CD14-positive monocyte (primary cell): ENCODE measurements around the gene PDLIM7. TPM values are rescaled to one million over a fixed set of nuclear protein-coding genes. Genes with fewer than 3 reads are reported as not detected.
A peak's percentile ranks its signal among the peaks of the same experiment; 100 is the strongest.

Experiments used
- DNase-seq, 3 donors: peaks; one replicate each; pipeline ENCODE4 v3.0.0-alpha.2; 2011 to 2022
- H2AFZ ChIP-seq: 2 replicates; pipeline ENCODE4 v1.6.0; 2012; ENCODE audit warnings: mild to moderate bottlenecking, low read depth, low read length, inconsistent platforms; ENCODE audit not compliant: insufficient read depth, poor library complexity, severe bottlenecking
- H3K27ac ChIP-seq, 2 donors: 1 replicate in 1 of 2; 2 replicates in 1 of 2; pipeline ENCODE4 v1.5.1; 2012 to 2013; ENCODE audit warnings: low read length in 2 of 2, control low read depth in 1 of 2, inconsistent platforms in 1 of 2, low read depth in 1 of 2, mild to moderate bottlenecking in 1 of 2
- H3K27me3 ChIP-seq, 2 donors: one replicate each; pipeline versions ENCODE4 v1.6.0 to v1.6.1; 2011 to 2013; ENCODE audit warnings: low read length in 2 of 2; ENCODE audit not compliant: control insufficient read depth in 2 of 2, insufficient read depth in 2 of 2
- H3K36me3 ChIP-seq, 2 donors: replicated peaks in 1 of 2; 1 replicate in 1 of 2; 2 replicates in 1 of 2; pipeline versions ENCODE4 v1.5.1 to v1.6.1; 2012 to 2013; ENCODE audit warnings: low read length in 2 of 2, control low read depth in 1 of 2, inconsistent platforms in 1 of 2, mild to moderate bottlenecking in 1 of 2; ENCODE audit not compliant: insufficient read depth in 2 of 2, control insufficient read depth in 1 of 2
- H3K4me1 ChIP-seq, 2 donors: 1 replicate in 1 of 2; 2 replicates in 1 of 2; pipeline versions ENCODE4 v1.5.1 to v1.6.1; 2012 to 2013; ENCODE audit warnings: low read length in 2 of 2, control low read depth in 1 of 2, inconsistent platforms in 1 of 2, mild to moderate bottlenecking in 1 of 2, moderate library complexity in 1 of 2; ENCODE audit not compliant: insufficient read depth in 2 of 2, control insufficient read depth in 1 of 2
- H3K4me2 ChIP-seq: replicated peaks from 2 replicates; pipeline ENCODE3; 2012; ENCODE audit warnings: low read length, moderate library complexity, mild to moderate bottlenecking; ENCODE audit not compliant: poor library complexity, severe bottlenecking; ENCODE audit errors: extremely low read depth
- H3K4me3 ChIP-seq, 3 experiments: fragments of 200-600 bp in 1 of 3; sonication (generic) in 1 of 3; replicated peaks in 1 of 3; 1 replicate in 2 of 3; 2 replicates in 1 of 3; pipeline ENCODE4 v1.5.1; 2011 to 2013; ENCODE audit warnings: low read length in 3 of 3, mild to moderate bottlenecking in 3 of 3, control low read depth in 2 of 3, low read depth in 2 of 3, inconsistent platforms in 1 of 3, moderate library complexity in 1 of 3
- H3K79me2 ChIP-seq: 2 replicates; pipeline ENCODE4 v1.6.0; 2012; ENCODE audit warnings: mild to moderate bottlenecking, control low read depth, inconsistent platforms, low read length, moderate library complexity; ENCODE audit not compliant: insufficient read depth
- H3K9ac ChIP-seq: 2 replicates; pipeline ENCODE4 v1.6.0; 2017; ENCODE audit warnings: low read length, mild to moderate bottlenecking; ENCODE audit not compliant: insufficient read depth, poor library complexity, severe bottlenecking
- H3K9me3 ChIP-seq, 2 donors: replicated peaks in 1 of 2; 1 replicate in 1 of 2; 2 replicates in 1 of 2; pipeline versions ENCODE4 v1.5.1 to v1.6.1; 2012 to 2013; ENCODE audit warnings: low read length in 2 of 2, control low read depth in 1 of 2; ENCODE audit not compliant: control insufficient read depth in 1 of 2, insufficient read depth in 1 of 2
- H4K20me1 ChIP-seq: 2 replicates; pipeline ENCODE4 v1.6.0; 2012; ENCODE audit warnings: mild to moderate bottlenecking, low read length, control low read depth, moderate library complexity; ENCODE audit not compliant: insufficient read depth
- H3K27ac Mint-ChIP-seq, 7 donors: one replicate each; pipeline ENCODE4 v1.8.0; 2020; ENCODE audit warnings: mild to moderate bottlenecking in 7 of 7, mixed read lengths in 7 of 7, moderate library complexity in 6 of 7, inconsistent platforms in 2 of 7
- H3K27me3 Mint-ChIP-seq, 3 donors: one replicate each; pipeline ENCODE4 v1.8.0; 2021 to 2022; ENCODE audit warnings: low read depth in 3 of 3, mild to moderate bottlenecking in 3 of 3, mixed read lengths in 3 of 3, moderate library complexity in 3 of 3, inconsistent platforms in 1 of 3
- H3K36me3 Mint-ChIP-seq, 2 donors: one replicate each; pipeline ENCODE4 v1.8.0; 2020; ENCODE audit warnings: mixed read lengths in 2 of 2, inconsistent platforms in 1 of 2, mild to moderate bottlenecking in 1 of 2
- H3K4me1 Mint-ChIP-seq: one replicate; pipeline ENCODE4 v1.8.0; 2020; ENCODE audit warnings: mild to moderate bottlenecking, mixed read lengths
- H3K4me3 Mint-ChIP-seq, 2 donors: one replicate each; pipeline ENCODE4 v1.8.0; 2020; ENCODE audit warnings: mild to moderate bottlenecking in 2 of 2, mixed read lengths in 2 of 2, moderate library complexity in 1 of 2
- H3K9me3 Mint-ChIP-seq, 7 donors: one replicate each; pipeline ENCODE4 v1.8.0; 2020 to 2022; ENCODE audit warnings: mixed read lengths in 7 of 7, mild to moderate bottlenecking in 6 of 7, moderate library complexity in 6 of 7, inconsistent platforms in 2 of 7
- CTCF ChIP-seq: fragments of 200-600 bp; IDR thresholded peaks from one replicate; pipeline ENCODE4 v1.8.0; 2022; ENCODE audit warnings: antibody characterized with exemption, mild to moderate bottlenecking
- WGBS: methylation state at CpG from one replicate; pipeline ENCODE4 v1.1.5; 2013; ENCODE audit warnings: missing lambda C conversion rate; ENCODE audit not compliant: insufficient coverage; 5-methylcytosine and 5-hydroxymethylcytosine counted together
- intact Hi-C, 2 donors: fragments of 100-400 bp; cut with micrococcal nuclease; formaldehyde crosslinking; loops; one replicate each; pipeline versions ENCODE4 v1.15.0 to v1.15.1; 2023
- polyA plus RNA-seq, 3 donors: library from polyadenylated mRNA; depleted of rRNA in 1 of 3; unstranded in 2 of 3; stranded (reverse) in 1 of 3; fragments of 300-500 nt in 2 of 3; fragments of >200 nt in 1 of 3; fragmentation: Illumina TruSeq in 2 of 3; gene quantifications; 1 replicate in 2 of 3; 2 replicates in 1 of 3; pipeline ENCODE4 v1.2.3, GENCODE V29; 2012 to 2021

PDLIM7 gene
- polyA plus RNA-seq, 3 donors = 21.6 to 126 (median 27.2) TPM

GRCh38 chr5:177439518-177440053 is 57.8 kb downstream of the PDLIM7 start:
- intact Hi-C loops = no loop called here
- Histone ChIP-seq H3K79me2 (peaks cover 16% of the 10 kb centered on the region), H3K4me2 (no peak overlapping the region), H3K27me3 (no peaks in the 10 kb centered on the region), H3K9me3 (no peaks in the 10 kb centered on the region), H3K27ac (no peak overlapping the region), H3K36me3 (peaks cover 82 to 92% of the 10 kb centered on the region in 2 donors), H3K9ac (no peak overlapping the region), H3K4me3 (no peak overlapping the region), H4K20me1 (peaks cover 100% of the 10 kb centered on the region), H3K4me1 (peaks cover 9 to 14% of the 10 kb centered on the region in 2 donors), H2AFZ (no peak overlapping the region)
- peaks cover 78 to 86% of the 10 kb centered on the region in 2 donors for H3K36me3 Mint-ChIP-seq
- no peak for TF ChIP-seq CTCF
- DNase-seq = no peak
- H3K9me3 Mint-ChIP-seq = peaks cover 0 to 3% (median 0%) of the 10 kb centered on the region in 7 donors
- 100% methylated on average over 3 of the region's 4 CpGs for WGBS
- H3K4me1 Mint-ChIP-seq = peaks cover 16% of the 10 kb centered on the region
- no peak overlapping the region for H3K27ac Mint-ChIP-seq
- peaks cover 0 to 5% (median 4%) of the 10 kb centered on the region in 3 donors for H3K27me3 Mint-ChIP-seq
- no peak overlapping the region for H3K4me3 Mint-ChIP-seq

- H3K36me3 ChIP-seq = peaks cover 89 to 100% of the 10 kb centered on the region in 2 donors
- no peak overlapping the region for H2AFZ ChIP-seq
- intact Hi-C loops = no loop called here
- H3K9ac ChIP-seq = no peak overlapping the region
- no peaks in the 10 kb centered on the region for H3K27me3 ChIP-seq
- WGBS = 98% methylated on average over 9 of the region's 10 CpGs
- no peaks in the 10 kb centered on the region for H3K9me3 ChIP-seq
- Mint-ChIP-seq H3K27ac (peak overlapping the region in 3 of 7 donors; percentile 46 to 76 (median 48)), H3K4me3 (no peak overlapping the region), H3K27me3 (peaks cover 0 to 5% (median 4%) of the 10 kb centered on the region in 3 donors), H3K4me1 (peaks cover 10% of the 10 kb centered on the region), H3K9me3 (peaks cover 0 to 3% (median 0%) of the 10 kb centered on the region in 7 donors), H3K36me3 (peaks cover 88 to 96% of the 10 kb centered on the region in 2 donors)
- peaks cover 100% of the 10 kb centered on the region for H4K20me1 ChIP-seq
- peaks cover 1 to 5% of the 10 kb centered on the region in 2 donors for H3K4me1 ChIP-seq
- no peak for DNase-seq
- no peak overlapping the region for H3K4me3 ChIP-seq
- H3K4me2 ChIP-seq = no peak overlapping the region
- H3K79me2 ChIP-seq = peaks cover 27% of the 10 kb centered on the region
- peak overlapping the region in 1 of 2 donors; percentile 26 for H3K27ac ChIP-seq
- TF ChIP-seq CTCF = no peak
Measured at GRCh38 chr5:177438468-177438867, 58.9 kb downstream of the PDLIM7 start.
